SK-N-SH (cell line): ENCODE data around the gene SGCA. TPM values are rescaled to one million over a fixed set of nuclear protein-coding genes. Genes with fewer than 3 reads are reported as not detected.

Experiments
- CTCF ChIA-PET: fragments of 300-600, 350-600 bp; formaldehyde crosslinking; extraction: SDS; loops from one replicate; lab custom pipeline; 2021; lab: Yijun Ruan, JAX
- POLR2A ChIA-PET: fragments of 350-600 bp; sonication (Branson Sonifier 250); formaldehyde crosslinking; extraction: SDS; loops from one replicate; lab custom pipeline; 2020; ENCODE audit warnings: antibody characterized with exemption, inconsistent platforms; lab: Yijun Ruan, JAX
- DNase-seq: peaks from one replicate; pipeline ENCODE4 v3.0.0; 2012
- H2AFZ ChIP-seq: fragments of 200-600 bp; sonication (generic); 2 replicates; pipeline ENCODE4 v1.8.1; 2016; ENCODE audit warnings: antibody characterized with exemption, mild to moderate bottlenecking, low read depth
- H3F3A ChIP-seq: fragments of 200-600 bp; sonication (generic); replicated peaks from 2 replicates; pipeline ENCODE3; 2016; ENCODE audit warnings: antibody characterized with exemption, mild to moderate bottlenecking; ENCODE audit not compliant: insufficient read depth
- H3K27ac ChIP-seq, 2 experiments: fragments of 200-500 bp in 1 of 2; fragments of 200-600 bp in 1 of 2; sonication (Bioruptor generic) in 1 of 2; sonication (generic), shearing (Covaris generic) in 1 of 2; 2 replicates each; pipeline versions ENCODE4 v1.5.1 to v1.6.1; 2014 to 2016; ENCODE audit warnings: low read depth in 2 of 2, inconsistent platforms in 1 of 2, low read length in 1 of 2, mild to moderate bottlenecking in 1 of 2, mixed read lengths in 1 of 2
- H3K27me3 ChIP-seq: fragments of 200-600 bp; sonication (generic), shearing (Covaris generic); 2 replicates; pipeline ENCODE4 v1.6.1; 2016; ENCODE audit warnings: mixed run types; ENCODE audit not compliant: insufficient read depth
- H3K36me3 ChIP-seq, 2 experiments: fragments of 200-500 bp in 1 of 2; fragments of 200-600 bp in 1 of 2; sonication (Bioruptor generic) in 1 of 2; sonication (generic) in 1 of 2; replicated peaks in 1 of 2; 2 replicates each; pipeline versions ENCODE3 to v1.5.1; 2014 to 2016; ENCODE audit warnings: low read length in 1 of 2, mild to moderate bottlenecking in 1 of 2; ENCODE audit not compliant: insufficient read depth in 2 of 2, control insufficient read depth in 1 of 2
- H3K4me1 ChIP-seq, 2 experiments: fragments of 200-500 bp in 1 of 2; fragments of 200-600 bp in 1 of 2; sonication (Bioruptor generic) in 1 of 2; sonication (generic), shearing (Covaris generic) in 1 of 2; 2 replicates each; pipeline versions ENCODE4 v1.5.1 to v1.6.1; 2014 to 2016; ENCODE audit warnings: low read depth in 1 of 2, low read length in 1 of 2, mixed run types in 1 of 2; ENCODE audit not compliant: insufficient read depth in 2 of 2, control insufficient read depth in 1 of 2
- H3K4me2 ChIP-seq: fragments of 200-600 bp; sonication (generic), shearing (Covaris generic); 2 replicates; pipeline ENCODE4 v1.6.1; 2017; ENCODE audit warnings: mixed run types
- H3K4me3 ChIP-seq, 2 experiments: fragments of 200-500 bp in 1 of 2; fragments of 200-600 bp in 1 of 2; sonication (Bioruptor generic) in 1 of 2; sonication (generic), shearing (Covaris generic) in 1 of 2; 2 replicates each; pipeline versions ENCODE4 v1.5.1 to v1.8.1; 2014 to 2016; ENCODE audit warnings: low read depth in 2 of 2, inconsistent platforms in 1 of 2, low read length in 1 of 2, mild to moderate bottlenecking in 1 of 2, mixed read lengths in 1 of 2, moderate library complexity in 1 of 2
- H3K79me2 ChIP-seq: fragments of 200-600 bp; sonication (generic); 2 replicates; pipeline ENCODE4 v1.8.1; 2017; ENCODE audit warnings: mild to moderate bottlenecking; ENCODE audit not compliant: insufficient read depth
- H3K9ac ChIP-seq: fragments of 200-600 bp; sonication (generic); 2 replicates; pipeline ENCODE4 v1.6.1; 2017; ENCODE audit warnings: mixed run types
- H3K9me2 ChIP-seq: fragments of 200-600 bp; sonication (generic); 2 replicates; pipeline ENCODE4 v1.6.1; 2017; ENCODE audit warnings: mixed run types
- H3K9me3 ChIP-seq: fragments of 200-600 bp; sonication (generic); 2 replicates; pipeline ENCODE4 v1.6.1; 2017; ENCODE audit warnings: mixed run types, mild to moderate bottlenecking, moderate library complexity
- H4K20me1 ChIP-seq: fragments of 200-600 bp; sonication (generic); 2 replicates; pipeline ENCODE4 v1.6.1; 2017; ENCODE audit warnings: mild to moderate bottlenecking, mixed run types; ENCODE audit not compliant: insufficient read depth
- CHD2 ChIP-seq: fragments of 150-350 bp; IDR thresholded peaks from 2 replicates; pipeline ENCODE4 v1.6.1; 2018; ENCODE audit warnings: low read length; ENCODE audit not compliant: partially characterized antibody
- FOSL2 ChIP-seq: IDR thresholded peaks from 2 replicates; pipeline ENCODE4 v1.4.0; 2012; ENCODE audit warnings: low read depth, mild to moderate bottlenecking, moderate library complexity, borderline replicate concordance
- FOXJ3 ChIP-seq: sonication (generic); formaldehyde crosslinking; IDR thresholded peaks from 2 replicates; pipeline ENCODE4 v1.5.1; 2020; ENCODE audit warnings: mild to moderate bottlenecking, missing genetic modification reagents
- FOXM1 ChIP-seq: IDR thresholded peaks from 2 replicates; pipeline ENCODE4 v1.4.0; 2012; ENCODE audit warnings: low read depth, mild to moderate bottlenecking
- GATA2 ChIP-seq: sonication (generic); formaldehyde crosslinking; IDR thresholded peaks from 2 replicates; pipeline ENCODE4 v1.5.0; 2020; ENCODE audit warnings: mild to moderate bottlenecking, missing genetic modification reagents
- MEF2A ChIP-seq: IDR thresholded peaks from 2 replicates; pipeline ENCODE4 v1.4.0; 2012; ENCODE audit warnings: low read depth, borderline replicate concordance
- NRF1 ChIP-seq: IDR thresholded peaks from 2 replicates; pipeline ENCODE4 v1.6.1; 2012; ENCODE audit warnings: low read depth, mild to moderate bottlenecking, low read length
- POLR2AphosphoS5 ChIP-seq: IDR thresholded peaks from 2 replicates; pipeline ENCODE4 v1.6.1; 2012; ENCODE audit warnings: low read depth, low read length
- RFX5 ChIP-seq: IDR thresholded peaks from 2 replicates; pipeline ENCODE4 v1.6.1; 2012; ENCODE audit warnings: mild to moderate bottlenecking, improper control_type of control experiment, low read length
- RXRA ChIP-seq: IDR thresholded peaks from 2 replicates; pipeline ENCODE4 v1.4.0; 2012; ENCODE audit warnings: low read depth, mild to moderate bottlenecking, borderline replicate concordance
- TAF1 ChIP-seq: IDR thresholded peaks from 2 replicates; pipeline ENCODE4 v1.6.1; 2012; ENCODE audit warnings: low read depth, mild to moderate bottlenecking, low read length, moderate library complexity, borderline replicate concordance
- TEAD4 ChIP-seq: IDR thresholded peaks from 2 replicates; pipeline ENCODE4 v1.4.0; 2012; ENCODE audit warnings: mild to moderate bottlenecking, borderline replicate concordance; ENCODE audit not compliant: insufficient read depth
- YY1 ChIP-seq: IDR thresholded peaks from 2 replicates; pipeline ENCODE4 v1.4.0; 2012; ENCODE audit warnings: low read depth, mild to moderate bottlenecking
- WGBS: methylation state at CpG from one replicate; pipeline ENCODE4 v1.1.6; 2017; ENCODE audit warnings: low lambda C conversion rate; 5-methylcytosine and 5-hydroxymethylcytosine counted together
- polyA plus RNA-seq, 3 experiments: library from polyadenylated mRNA; depleted of rRNA; stranded (reverse); fragments of >200 nt; gene quantifications; 2 replicates each; pipeline ENCODE4 v1.2.3, GENCODE V29; 2012
- TF ChIP-seq, protein P1 (sequence below): IDR thresholded peaks from 2 replicates; pipeline ENCODE4; 2012
- TF ChIP-seq, protein P2 (sequence below): fragments of 150-350 bp; IDR thresholded peaks from 2 replicates; pipeline ENCODE4 v1.6.1; 2017; ENCODE audit warnings: antibody characterized with exemption, low read length, low read depth, borderline replicate concordance
- TF ChIP-seq, protein P3 (sequence below): fragments of 200-600 bp; sonication (generic); IDR thresholded peaks from 2 replicates; pipeline ENCODE4 v1.6.1; 2017; ENCODE audit warnings: antibody characterized with exemption, mild to moderate bottlenecking, moderate library complexity
- TF ChIP-seq, protein P4 (sequence below): IDR thresholded peaks from 2 replicates; pipeline ENCODE4 v1.4.0; 2012; ENCODE audit warnings: low read depth, borderline replicate concordance
- TF ChIP-seq, protein P5 (sequence below): IDR thresholded peaks from 2 replicates; pipeline ENCODE4 v1.6.1; 2012; ENCODE audit warnings: mild to moderate bottlenecking, low read depth, low read length, moderate library complexity
- TF ChIP-seq, protein P6 (sequence below): IDR thresholded peaks from 2 replicates; pipeline ENCODE4 v1.4.0; 2012; ENCODE audit warnings: low read depth

SGCA gene
- polyA plus RNA-seq, 1 of the 3 experiments (the other 2 are of a cell fraction), result not detected

DNA sequence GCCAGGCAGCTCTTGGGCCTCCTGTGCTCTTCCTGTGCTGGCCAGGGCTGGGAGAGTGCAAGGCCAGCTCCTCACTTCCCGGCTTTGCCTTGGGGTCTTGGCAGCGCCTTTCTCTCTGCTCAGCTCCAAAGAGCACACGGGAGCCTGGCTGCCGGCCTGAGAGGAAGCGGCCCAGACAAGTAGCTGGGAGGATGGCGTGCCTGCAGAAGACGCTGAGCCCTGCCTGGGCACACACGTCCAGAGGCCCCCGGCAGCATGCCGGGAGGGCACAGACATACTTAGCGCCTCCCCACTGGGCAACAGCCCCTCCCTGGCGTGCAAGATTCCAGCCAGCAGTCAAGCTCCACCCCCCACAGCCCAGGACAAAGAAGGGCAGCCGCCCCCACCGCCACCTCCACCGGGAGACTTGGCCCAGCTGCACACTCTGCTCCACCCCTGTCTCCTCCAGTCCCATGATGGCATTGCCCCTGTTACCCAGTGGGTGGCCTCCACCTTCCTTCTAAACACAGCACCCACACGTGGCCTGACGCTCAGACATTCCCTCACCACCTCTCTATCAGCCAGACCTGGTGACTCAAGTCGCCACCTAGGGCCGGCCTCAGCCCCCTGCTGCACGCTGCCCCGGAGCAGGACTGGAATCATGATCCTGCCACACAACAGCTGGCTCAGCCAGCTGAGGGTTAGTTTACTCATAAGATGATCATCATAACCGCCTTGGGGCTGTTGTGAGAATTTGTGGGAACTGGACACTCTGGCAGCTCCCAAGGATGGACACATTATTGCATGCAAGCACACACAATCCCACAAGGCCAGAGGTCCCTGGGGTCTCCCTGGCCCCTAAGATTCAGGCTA is 12.4 kb downstream of the SGCA start (continued):
- TF ChIP-seq FOSL2 (peak; percentile 28; the same call in 1 of the 2 replicates), NRF1 (no peak), RXRA (no peak; the same call in 1 of the 2 replicates), FOXJ3 (CRISPR knock-in tag) (no peak), GATA2 (CRISPR knock-in tag) (no peak), MEF2A (no peak), TEAD4 (peak; percentile 18; the same call in 1 of the 2 replicates), FOXM1 (no peak), TAF1 (0 out of 2 replicates have a peak, but pooled peaks have one; percentile 19)
- TF ChIP-seq, protein P1, sequence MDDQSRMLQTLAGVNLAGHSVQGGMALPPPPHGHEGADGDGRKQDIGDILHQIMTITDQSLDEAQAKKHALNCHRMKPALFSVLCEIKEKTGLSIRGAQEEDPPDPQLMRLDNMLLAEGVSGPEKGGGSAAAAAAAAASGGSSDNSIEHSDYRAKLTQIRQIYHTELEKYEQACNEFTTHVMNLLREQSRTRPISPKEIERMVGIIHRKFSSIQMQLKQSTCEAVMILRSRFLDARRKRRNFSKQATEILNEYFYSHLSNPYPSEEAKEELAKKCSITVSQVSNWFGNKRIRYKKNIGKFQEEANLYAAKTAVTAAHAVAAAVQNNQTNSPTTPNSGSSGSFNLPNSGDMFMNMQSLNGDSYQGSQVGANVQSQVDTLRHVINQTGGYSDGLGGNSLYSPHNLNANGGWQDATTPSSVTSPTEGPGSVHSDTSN, result peak; percentile 54
- TF ChIP-seq, protein P2, sequence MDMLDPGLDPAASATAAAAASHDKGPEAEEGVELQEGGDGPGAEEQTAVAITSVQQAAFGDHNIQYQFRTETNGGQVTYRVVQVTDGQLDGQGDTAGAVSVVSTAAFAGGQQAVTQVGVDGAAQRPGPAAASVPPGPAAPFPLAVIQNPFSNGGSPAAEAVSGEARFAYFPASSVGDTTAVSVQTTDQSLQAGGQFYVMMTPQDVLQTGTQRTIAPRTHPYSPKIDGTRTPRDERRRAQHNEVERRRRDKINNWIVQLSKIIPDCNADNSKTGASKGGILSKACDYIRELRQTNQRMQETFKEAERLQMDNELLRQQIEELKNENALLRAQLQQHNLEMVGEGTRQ, result peak; percentile 38; the same call in 1 of the 2 replicates

DNA sequence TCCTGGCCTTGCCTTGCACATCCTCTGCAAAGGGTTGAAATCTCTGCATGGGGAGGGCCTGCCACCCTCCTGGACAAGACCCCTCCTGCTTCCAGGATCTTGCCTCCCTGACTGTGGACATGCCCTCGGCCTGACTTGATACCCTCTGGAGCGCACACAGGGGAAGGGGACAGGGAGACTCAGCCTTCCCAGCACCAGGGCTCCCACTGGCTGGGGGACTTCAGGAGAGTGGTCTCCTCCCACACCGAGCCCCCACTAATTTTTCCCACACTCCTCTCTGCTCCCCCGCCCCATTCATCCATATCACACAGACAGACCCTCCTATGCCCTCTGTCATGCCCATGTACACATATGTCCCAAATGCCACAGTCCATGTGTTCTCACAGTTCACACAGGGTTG is 14.3 kb downstream of the SGCA start:
- H3K36me3 ChIP-seq, result peaks cover 8 to 13% of the 10 kb centered on the region in 2 experiments
- H3K9me3 ChIP-seq, result no peaks in the 10 kb centered on the region
- H3K4me1 ChIP-seq, result peaks cover 21 to 53% of the 10 kb centered on the region in 2 experiments; a peak in 3 of 4 replicates
- H3K9ac ChIP-seq, result no peak overlapping the region
- no peak overlapping the region for H2AFZ ChIP-seq
- H3K4me3 ChIP-seq, result no peak overlapping the region
- ChIA-PET CTCF (interaction anchor here (1.4 to 4.0 kb wide), 3 partner anchors 7 to 21 kb away, joined by 3 to 31 read pairs (median 30); partner anchors contain the start of gene COL1A1), POLR2A (no interaction called here)
- no peaks in the 10 kb centered on the region for H3K27me3 ChIP-seq
- no peaks in the 10 kb centered on the region for H3K9me2 ChIP-seq
- no peak overlapping the region for H3K4me2 ChIP-seq
- WGBS, result 95% methylated on average over 4 of the region's 4 CpGs
- peak overlapping the region in 1 of 2 experiments; percentile 100; a peak in 2 of 4 replicates for H3K27ac ChIP-seq
- peaks cover 70% of the 10 kb centered on the region for H3F3A ChIP-seq
- H4K20me1 ChIP-seq, result peaks cover 36% of the 10 kb centered on the region
- no peaks in the 10 kb centered on the region for H3K79me2 ChIP-seq
- no peak for DNase-seq
- TF ChIP-seq, protein P3, sequence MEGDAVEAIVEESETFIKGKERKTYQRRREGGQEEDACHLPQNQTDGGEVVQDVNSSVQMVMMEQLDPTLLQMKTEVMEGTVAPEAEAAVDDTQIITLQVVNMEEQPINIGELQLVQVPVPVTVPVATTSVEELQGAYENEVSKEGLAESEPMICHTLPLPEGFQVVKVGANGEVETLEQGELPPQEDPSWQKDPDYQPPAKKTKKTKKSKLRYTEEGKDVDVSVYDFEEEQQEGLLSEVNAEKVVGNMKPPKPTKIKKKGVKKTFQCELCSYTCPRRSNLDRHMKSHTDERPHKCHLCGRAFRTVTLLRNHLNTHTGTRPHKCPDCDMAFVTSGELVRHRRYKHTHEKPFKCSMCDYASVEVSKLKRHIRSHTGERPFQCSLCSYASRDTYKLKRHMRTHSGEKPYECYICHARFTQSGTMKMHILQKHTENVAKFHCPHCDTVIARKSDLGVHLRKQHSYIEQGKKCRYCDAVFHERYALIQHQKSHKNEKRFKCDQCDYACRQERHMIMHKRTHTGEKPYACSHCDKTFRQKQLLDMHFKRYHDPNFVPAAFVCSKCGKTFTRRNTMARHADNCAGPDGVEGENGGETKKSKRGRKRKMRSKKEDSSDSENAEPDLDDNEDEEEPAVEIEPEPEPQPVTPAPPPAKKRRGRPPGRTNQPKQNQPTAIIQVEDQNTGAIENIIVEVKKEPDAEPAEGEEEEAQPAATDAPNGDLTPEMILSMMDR, result no peak
- TF ChIP-seq FOSL2, result no peak
- TF ChIP-seq, protein P4, sequence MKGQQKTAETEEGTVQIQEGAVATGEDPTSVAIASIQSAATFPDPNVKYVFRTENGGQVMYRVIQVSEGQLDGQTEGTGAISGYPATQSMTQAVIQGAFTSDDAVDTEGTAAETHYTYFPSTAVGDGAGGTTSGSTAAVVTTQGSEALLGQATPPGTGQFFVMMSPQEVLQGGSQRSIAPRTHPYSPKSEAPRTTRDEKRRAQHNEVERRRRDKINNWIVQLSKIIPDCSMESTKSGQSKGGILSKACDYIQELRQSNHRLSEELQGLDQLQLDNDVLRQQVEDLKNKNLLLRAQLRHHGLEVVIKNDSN, result no peak
- no peak for TF ChIP-seq POLR2AphosphoS5
- no peak for TF ChIP-seq YY1
- TF ChIP-seq, protein P2, result no peak
- TF ChIP-seq, protein P5, sequence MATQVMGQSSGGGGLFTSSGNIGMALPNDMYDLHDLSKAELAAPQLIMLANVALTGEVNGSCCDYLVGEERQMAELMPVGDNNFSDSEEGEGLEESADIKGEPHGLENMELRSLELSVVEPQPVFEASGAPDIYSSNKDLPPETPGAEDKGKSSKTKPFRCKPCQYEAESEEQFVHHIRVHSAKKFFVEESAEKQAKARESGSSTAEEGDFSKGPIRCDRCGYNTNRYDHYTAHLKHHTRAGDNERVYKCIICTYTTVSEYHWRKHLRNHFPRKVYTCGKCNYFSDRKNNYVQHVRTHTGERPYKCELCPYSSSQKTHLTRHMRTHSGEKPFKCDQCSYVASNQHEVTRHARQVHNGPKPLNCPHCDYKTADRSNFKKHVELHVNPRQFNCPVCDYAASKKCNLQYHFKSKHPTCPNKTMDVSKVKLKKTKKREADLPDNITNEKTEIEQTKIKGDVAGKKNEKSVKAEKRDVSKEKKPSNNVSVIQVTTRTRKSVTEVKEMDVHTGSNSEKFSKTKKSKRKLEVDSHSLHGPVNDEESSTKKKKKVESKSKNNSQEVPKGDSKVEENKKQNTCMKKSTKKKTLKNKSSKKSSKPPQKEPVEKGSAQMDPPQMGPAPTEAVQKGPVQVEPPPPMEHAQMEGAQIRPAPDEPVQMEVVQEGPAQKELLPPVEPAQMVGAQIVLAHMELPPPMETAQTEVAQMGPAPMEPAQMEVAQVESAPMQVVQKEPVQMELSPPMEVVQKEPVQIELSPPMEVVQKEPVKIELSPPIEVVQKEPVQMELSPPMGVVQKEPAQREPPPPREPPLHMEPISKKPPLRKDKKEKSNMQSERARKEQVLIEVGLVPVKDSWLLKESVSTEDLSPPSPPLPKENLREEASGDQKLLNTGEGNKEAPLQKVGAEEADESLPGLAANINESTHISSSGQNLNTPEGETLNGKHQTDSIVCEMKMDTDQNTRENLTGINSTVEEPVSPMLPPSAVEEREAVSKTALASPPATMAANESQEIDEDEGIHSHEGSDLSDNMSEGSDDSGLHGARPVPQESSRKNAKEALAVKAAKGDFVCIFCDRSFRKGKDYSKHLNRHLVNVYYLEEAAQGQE, result no peak
- no peak for TF ChIP-seq FOXM1
- no peak for TF ChIP-seq GATA2 (CRISPR knock-in tag)
- no peak for TF ChIP-seq RFX5
- TF ChIP-seq MEF2A, result no peak
- no peak for TF ChIP-seq CHD2
- TF ChIP-seq FOXJ3 (CRISPR knock-in tag), result no peak
- TF ChIP-seq, protein P6, sequence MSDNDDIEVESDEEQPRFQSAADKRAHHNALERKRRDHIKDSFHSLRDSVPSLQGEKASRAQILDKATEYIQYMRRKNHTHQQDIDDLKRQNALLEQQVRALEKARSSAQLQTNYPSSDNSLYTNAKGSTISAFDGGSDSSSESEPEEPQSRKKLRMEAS, result no peak
